Pericardium fibroblast (primary cell): ENCODE results near the gene CBLN2. TPM values are rescaled to one million over a fixed set of nuclear protein-coding genes. Genes with fewer than 3 reads are reported as not detected.

Experiments used
- total RNA-seq: library from RNA; depleted of rRNA; stranded (reverse); fragments of >200 nt; gene quantifications from 2 replicates; pipeline ENCODE4 v1.2.3, GENCODE V29; 2015

The CBLN2 gene
- 0.12 TPM in 1 of 2 replicates, not detected in the other for total RNA-seq

GRCh38 chr18:72544092-72544886 is at the start of gene CBLN2:
Gene CBLN2, minus strand, starts transcription at chr18:72544342. Its CDS starts 2,182 bp downstream, at chr18:72542160.

